T-helper 1 cell treated with Interleukin-12 subunit alpha and Interleukin-12 subunit beta and Interleukin-4 antibody, amounts not matched to agents 30 μg/mL and 1 μg/mL, for 36 hours (primary cell): Measurements from ENCODE around the gene PARL.
A peak's percentile ranks its signal among the peaks of the same experiment; 100 is the strongest.

Experiments used
- H3K27ac Mint-ChIP-seq: one replicate; pipeline ENCODE4 v1.8.0; 2021; ENCODE audit warnings: mild to moderate bottlenecking, mixed read lengths
- H3K27me3 Mint-ChIP-seq: one replicate; pipeline ENCODE4 v1.8.0; 2021; ENCODE audit warnings: low read depth, mixed read lengths
- H3K36me3 Mint-ChIP-seq: one replicate; pipeline ENCODE4 v1.8.0; 2021; ENCODE audit warnings: low read depth, mixed read lengths
- H3K4me1 Mint-ChIP-seq: one replicate; pipeline ENCODE4 v1.8.0; 2021; ENCODE audit warnings: low read depth, mixed read lengths
- H3K4me3 Mint-ChIP-seq: one replicate; pipeline ENCODE4 v1.8.0; 2021; ENCODE audit warnings: mild to moderate bottlenecking, moderate library complexity, mixed read lengths
- H3K9me3 Mint-ChIP-seq: one replicate; pipeline ENCODE4 v1.8.0; 2021; ENCODE audit warnings: mixed read lengths

Gene PARL

GRCh38 chr3:183884427-183885296, at the start of gene PARL:
Gene PARL, minus strand, starts transcription at chr3:183884880. Its CDS starts 34 bp downstream, at chr3:183884846.
- Mint-ChIP-seq H3K4me1 (peaks cover 31% of the 10 kb centered on the region), H3K4me3 (peak within 1 kb of the TSS; percentile 98)

GRCh38 chr3:183933160-183933559, 48.5 kb upstream of the PARL start:
- H3K9me3 Mint-ChIP-seq = no peaks in the 10 kb centered on the region
- no peaks in the 10 kb centered on the region for H3K4me1 Mint-ChIP-seq
- H3K27me3 Mint-ChIP-seq = no peaks in the 10 kb centered on the region
- no peak overlapping the region for H3K4me3 Mint-ChIP-seq
- H3K27ac Mint-ChIP-seq = no peak overlapping the region
- peaks cover 2% of the 10 kb centered on the region for H3K36me3 Mint-ChIP-seq

More at GRCh38 chr3:183884427-183885296, at the start of gene PARL:
- Mint-ChIP-seq H3K27ac (peak within 1 kb of the TSS; percentile 93), H3K27me3 (no peaks in the 10 kb centered on the region), H3K36me3 (peaks cover 5% of the 10 kb centered on the region), H3K9me3 (no peaks in the 10 kb centered on the region)

- peaks cover 2% of the 10 kb centered on the region for H3K36me3 Mint-ChIP-seq
- H3K9me3 Mint-ChIP-seq = no peaks in the 10 kb centered on the region
- no peak overlapping the region for H3K4me3 Mint-ChIP-seq
- H3K4me1 Mint-ChIP-seq = no peaks in the 10 kb centered on the region
- H3K27me3 Mint-ChIP-seq = no peaks in the 10 kb centered on the region
- no peak overlapping the region for H3K27ac Mint-ChIP-seq
Measured at GRCh38 chr3:183931881-183932280, 47.2 kb upstream of the PARL start.

- H3K36me3 Mint-ChIP-seq = no peaks in the 10 kb centered on the region
- no peaks in the 10 kb centered on the region for H3K9me3 Mint-ChIP-seq
- no peaks in the 10 kb centered on the region for H3K27me3 Mint-ChIP-seq
- no peak overlapping the region for H3K4me3 Mint-ChIP-seq
- no peaks in the 10 kb centered on the region for H3K4me1 Mint-ChIP-seq
- H3K27ac Mint-ChIP-seq = no peak overlapping the region
Measured at GRCh38 chr3:183930086-183930485, 45.4 kb upstream of the PARL start.

GRCh38 chr3:183927059-183927458, 42.4 kb upstream of the PARL start:
- H3K4me3 Mint-ChIP-seq = no peak overlapping the region
- H3K4me1 Mint-ChIP-seq = no peaks in the 10 kb centered on the region
- H3K27ac Mint-ChIP-seq = no peak overlapping the region
- H3K36me3 Mint-ChIP-seq = peaks cover 2% of the 10 kb centered on the region
- no peaks in the 10 kb centered on the region for H3K27me3 Mint-ChIP-seq
- no peaks in the 10 kb centered on the region for H3K9me3 Mint-ChIP-seq

GRCh38 chr3:183924956-183925355, 40.3 kb upstream of the PARL start:
- Mint-ChIP-seq H3K9me3 (no peaks in the 10 kb centered on the region), H3K27ac (no peak overlapping the region), H3K4me1 (no peaks in the 10 kb centered on the region), H3K4me3 (no peak overlapping the region), H3K36me3 (peaks cover 2% of the 10 kb centered on the region), H3K27me3 (no peaks in the 10 kb centered on the region)

- no peak overlapping the region for H3K4me3 Mint-ChIP-seq
- H3K36me3 Mint-ChIP-seq = peaks cover 2% of the 10 kb centered on the region
- no peak overlapping the region for H3K27ac Mint-ChIP-seq
- no peaks in the 10 kb centered on the region for H3K4me1 Mint-ChIP-seq
- no peaks in the 10 kb centered on the region for H3K27me3 Mint-ChIP-seq
- no peaks in the 10 kb centered on the region for H3K9me3 Mint-ChIP-seq
Measured at GRCh38 chr3:183924543-183924942, 39.9 kb upstream of the PARL start.

- no peaks in the 10 kb centered on the region for H3K4me1 Mint-ChIP-seq
- no peaks in the 10 kb centered on the region for H3K9me3 Mint-ChIP-seq
- H3K4me3 Mint-ChIP-seq = no peak overlapping the region
- H3K27me3 Mint-ChIP-seq = no peaks in the 10 kb centered on the region
- H3K36me3 Mint-ChIP-seq = peaks cover 2% of the 10 kb centered on the region
- no peak overlapping the region for H3K27ac Mint-ChIP-seq
Measured at GRCh38 chr3:183922421-183922820, 37.7 kb upstream of the PARL start.

GRCh38 chr3:183921096-183921495, 36.4 kb upstream of the PARL start:
- H3K4me3 Mint-ChIP-seq = no peak overlapping the region
- no peaks in the 10 kb centered on the region for H3K9me3 Mint-ChIP-seq
- no peaks in the 10 kb centered on the region for H3K4me1 Mint-ChIP-seq
- no peak overlapping the region for H3K27ac Mint-ChIP-seq
- no peaks in the 10 kb centered on the region for H3K27me3 Mint-ChIP-seq
- H3K36me3 Mint-ChIP-seq = peaks cover 2% of the 10 kb centered on the region

- H3K4me1 Mint-ChIP-seq = no peaks in the 10 kb centered on the region
Measured at GRCh38 chr3:183920416-183920815, 35.7 kb upstream of the PARL start.

GRCh38 chr3:183918178-183918577, 33.5 kb upstream of the PARL start:
- Mint-ChIP-seq H3K4me3 (no peak overlapping the region), H3K27me3 (no peaks in the 10 kb centered on the region), H3K36me3 (no peaks in the 10 kb centered on the region), H3K9me3 (no peaks in the 10 kb centered on the region), H3K27ac (no peak overlapping the region), H3K4me1 (no peaks in the 10 kb centered on the region)

More at GRCh38 chr3:183920416-183920815, 35.7 kb upstream of the PARL start:
- Mint-ChIP-seq H3K9me3 (no peaks in the 10 kb centered on the region), H3K27ac (no peak overlapping the region), H3K27me3 (no peaks in the 10 kb centered on the region), H3K4me3 (no peak overlapping the region), H3K36me3 (peaks cover 2% of the 10 kb centered on the region)

GRCh38 chr3:183917776-183918175, 33.1 kb upstream of the PARL start:
- H3K4me3 Mint-ChIP-seq = no peak overlapping the region
- H3K36me3 Mint-ChIP-seq = no peaks in the 10 kb centered on the region
- no peaks in the 10 kb centered on the region for H3K27me3 Mint-ChIP-seq
- no peak overlapping the region for H3K27ac Mint-ChIP-seq
- H3K9me3 Mint-ChIP-seq = no peaks in the 10 kb centered on the region
- H3K4me1 Mint-ChIP-seq = no peaks in the 10 kb centered on the region

- H3K27ac Mint-ChIP-seq = no peak overlapping the region
- no peaks in the 10 kb centered on the region for H3K9me3 Mint-ChIP-seq
- H3K4me1 Mint-ChIP-seq = no peaks in the 10 kb centered on the region
- no peaks in the 10 kb centered on the region for H3K36me3 Mint-ChIP-seq
- no peaks in the 10 kb centered on the region for H3K27me3 Mint-ChIP-seq
- H3K4me3 Mint-ChIP-seq = no peak overlapping the region
Measured at GRCh38 chr3:183914856-183915255, 30.2 kb upstream of the PARL start.

- Mint-ChIP-seq H3K27me3 (no peaks in the 10 kb centered on the region), H3K27ac (no peak overlapping the region), H3K4me3 (no peak overlapping the region), H3K36me3 (no peaks in the 10 kb centered on the region), H3K4me1 (no peaks in the 10 kb centered on the region), H3K9me3 (no peaks in the 10 kb centered on the region)
Measured at GRCh38 chr3:183913580-183913920, 28.9 kb upstream of the PARL start.

GRCh38 chr3:183912895-183913579, 28.4 kb upstream of the PARL start:
- H3K4me3 Mint-ChIP-seq = no peak overlapping the region
- no peaks in the 10 kb centered on the region for H3K9me3 Mint-ChIP-seq
- H3K27ac Mint-ChIP-seq = no peak overlapping the region
- no peaks in the 10 kb centered on the region for H3K36me3 Mint-ChIP-seq
- H3K27me3 Mint-ChIP-seq = no peaks in the 10 kb centered on the region
- H3K4me1 Mint-ChIP-seq = no peaks in the 10 kb centered on the region
